Embryonic facial prominence (tissue), 1 donor: ENCODE results near the gene TBC1D20.
"Not testable (repeated sequence)": the region's sequence is repeated elsewhere in the genome, so short reads cannot be mapped to it uniquely, and the experiment has no call there.

Experiments used
- DNase-seq: peaks from one replicate; pipeline ENCODE4 v3.0.0-alpha.2; 2016; ENCODE audit errors: extremely low spot score

The TBC1D20 gene

GRCh38 chr20:475463-476357 lies 13.4 kb upstream of the TBC1D20 start:
- DNase-seq = no peak

GRCh38 chr20:474581-474980 lies 12.2 kb upstream of the TBC1D20 start:
- no peak for DNase-seq

- DNase-seq = no peak
Observed at GRCh38 chr20:472889-473292, 10.6 kb upstream of the TBC1D20 start.

DNA sequence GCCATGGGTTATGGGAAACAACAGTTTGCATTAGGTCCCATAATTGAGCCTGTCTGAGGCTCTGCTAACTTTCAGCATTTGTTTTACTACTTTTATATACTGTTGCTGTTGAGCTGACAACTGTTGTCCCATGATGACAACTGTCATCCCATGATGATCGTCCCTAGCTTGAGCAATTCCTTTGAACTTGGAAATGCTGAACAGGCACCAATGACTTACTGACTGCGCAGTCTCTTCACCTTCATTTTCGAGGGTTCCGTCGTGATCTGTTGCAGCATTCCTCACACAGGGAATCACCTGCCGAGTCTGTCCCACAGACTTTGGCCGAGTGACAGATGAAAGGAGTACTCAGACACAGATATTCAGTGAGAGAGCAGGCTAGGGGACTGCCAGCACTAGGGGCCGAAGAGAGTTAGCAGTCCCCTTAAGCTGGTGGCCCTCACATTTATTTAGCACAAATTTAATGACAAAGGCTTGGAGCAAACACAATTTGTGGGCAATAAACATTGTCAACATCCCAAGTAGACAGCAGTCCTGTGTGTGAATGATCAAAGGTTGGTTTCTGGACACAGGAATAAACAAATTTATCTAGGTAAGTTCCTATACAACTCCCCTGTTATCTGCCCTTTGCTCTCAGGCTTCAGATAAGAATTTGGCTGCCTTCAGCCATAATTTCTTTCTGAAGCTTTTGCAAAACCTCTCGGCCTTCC lies 10.0 kb upstream of the TBC1D20 start:
- no peak for DNase-seq

- DNase-seq = no peak
Observed at GRCh38 chr20:469746-470490, 7.6 kb upstream of the TBC1D20 start.

GRCh38 chr20:467755-468154 lies 5.4 kb upstream of the TBC1D20 start:
- DNase-seq = no peak

GRCh38 chr20:461254-462198 lies 807 bp downstream of the TBC1D20 start:
- no peak for DNase-seq

- no peak for DNase-seq
Observed at GRCh38 chr20:460707-461106, 1.6 kb downstream of the TBC1D20 start.

DNA sequence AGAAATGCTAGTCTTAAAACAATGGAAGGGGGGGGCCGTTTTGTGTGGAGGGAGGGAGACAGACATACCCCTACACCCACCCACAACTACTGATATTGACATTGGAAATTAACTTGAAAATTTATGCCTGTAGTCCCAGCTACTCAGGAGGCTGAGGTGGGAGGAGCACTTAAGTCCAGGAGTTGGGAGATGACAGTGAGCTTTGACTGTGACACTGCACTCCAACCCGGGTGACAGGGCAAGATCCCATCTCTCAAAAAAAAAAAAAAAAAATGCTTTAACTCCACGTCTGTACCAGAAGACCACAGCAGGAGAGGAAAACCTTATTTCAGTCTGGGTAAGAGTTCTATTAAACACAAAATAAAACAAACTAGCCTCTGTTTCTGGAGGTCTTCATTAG lies 2.2 kb downstream of the TBC1D20 start:
- no peak for DNase-seq

DNA sequence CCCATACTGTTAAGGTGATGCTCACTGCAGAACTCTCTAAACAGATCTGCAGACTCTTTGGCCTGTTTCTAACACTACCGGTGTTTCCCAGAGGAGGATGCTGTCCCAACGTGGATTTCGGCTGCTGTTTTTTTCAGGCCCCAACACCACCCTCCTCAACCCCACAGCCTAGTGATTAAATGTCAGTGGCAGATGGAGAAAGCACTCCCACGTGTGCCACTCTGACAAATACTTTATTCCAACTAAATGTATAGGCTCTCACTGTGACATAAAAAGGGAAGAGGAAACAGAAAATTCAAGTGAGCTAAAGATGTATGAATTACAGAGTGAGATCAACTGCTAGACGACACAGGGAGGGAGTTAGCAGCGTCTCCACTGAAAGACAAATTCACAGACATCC lies 3.6 kb downstream of the TBC1D20 start:
- no peak for DNase-seq

DNA sequence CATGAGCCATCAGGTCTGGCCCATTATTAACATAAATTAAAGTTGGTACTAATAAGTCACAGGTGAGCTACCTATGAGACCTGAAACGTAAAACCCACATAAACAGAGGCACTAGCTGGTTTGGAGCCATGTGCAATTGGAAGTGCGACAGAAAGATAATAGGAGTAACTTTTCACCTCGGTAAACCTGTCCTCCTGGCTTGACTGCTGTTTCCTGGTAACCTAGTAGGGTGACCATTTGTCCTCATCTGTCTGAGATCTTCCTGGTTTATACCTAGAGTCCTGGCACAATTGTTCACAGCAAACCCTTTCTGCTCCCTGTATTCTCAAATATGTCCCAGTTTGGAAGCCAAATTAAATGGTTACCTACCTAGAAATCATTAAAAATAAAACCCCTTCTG lies 7.4 kb downstream of the TBC1D20 start:
- no peak for DNase-seq

DNA sequence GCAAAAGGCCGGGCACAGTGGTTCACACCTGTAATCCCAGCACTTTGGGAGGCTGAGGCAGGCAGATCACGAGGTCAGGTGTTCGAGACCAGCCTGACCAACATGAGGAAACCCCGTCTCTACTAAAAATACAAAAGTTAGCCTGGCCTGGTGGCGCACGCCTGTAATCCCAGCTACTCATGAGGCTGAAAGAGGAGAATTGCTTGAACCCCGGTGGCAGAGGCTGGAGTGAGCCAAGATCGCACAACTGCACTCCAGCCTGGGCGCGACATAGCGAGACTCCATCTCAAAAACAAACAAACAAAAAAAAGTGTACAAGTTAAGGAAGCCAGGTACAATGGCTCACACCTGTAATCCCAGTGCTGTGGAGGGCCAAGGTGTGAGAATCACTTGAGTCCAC lies 10.3 kb downstream of the TBC1D20 start:
- not testable (repeated sequence) for DNase-seq

- no peak for DNase-seq
Observed at GRCh38 chr20:445514-446336, 16.6 kb downstream of the TBC1D20 start.

DNA sequence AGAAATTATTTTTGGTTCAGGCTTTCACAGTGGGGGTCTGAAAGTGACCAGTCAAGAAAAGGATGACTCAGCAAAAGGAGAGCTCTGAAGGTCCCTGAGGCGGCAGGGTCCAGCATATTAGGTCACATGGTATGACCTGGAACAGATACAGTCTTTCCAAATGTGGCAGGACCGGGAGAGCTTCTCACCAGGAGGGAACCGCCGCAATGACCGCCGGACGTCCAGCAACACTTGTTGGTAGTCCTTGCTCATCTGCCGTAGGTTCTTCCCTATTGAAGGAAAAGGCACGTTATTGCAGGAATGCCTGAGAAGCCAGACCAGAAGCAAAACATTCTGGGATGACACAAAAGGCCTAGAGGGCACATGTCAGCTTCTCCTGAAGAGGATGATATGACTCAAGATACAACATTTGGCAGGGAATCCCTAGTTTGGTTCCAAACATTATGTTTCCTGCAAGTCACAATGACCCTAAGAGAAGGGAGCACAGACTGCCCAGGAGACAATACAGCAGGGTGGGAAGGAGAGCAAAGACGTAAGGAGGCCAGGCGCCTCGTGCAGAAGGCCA lies 17.4 kb downstream of the TBC1D20 start:
- DNase-seq = no peak

- DNase-seq = no peak
Observed at GRCh38 chr20:444117-444516, 18.2 kb downstream of the TBC1D20 start.

DNA sequence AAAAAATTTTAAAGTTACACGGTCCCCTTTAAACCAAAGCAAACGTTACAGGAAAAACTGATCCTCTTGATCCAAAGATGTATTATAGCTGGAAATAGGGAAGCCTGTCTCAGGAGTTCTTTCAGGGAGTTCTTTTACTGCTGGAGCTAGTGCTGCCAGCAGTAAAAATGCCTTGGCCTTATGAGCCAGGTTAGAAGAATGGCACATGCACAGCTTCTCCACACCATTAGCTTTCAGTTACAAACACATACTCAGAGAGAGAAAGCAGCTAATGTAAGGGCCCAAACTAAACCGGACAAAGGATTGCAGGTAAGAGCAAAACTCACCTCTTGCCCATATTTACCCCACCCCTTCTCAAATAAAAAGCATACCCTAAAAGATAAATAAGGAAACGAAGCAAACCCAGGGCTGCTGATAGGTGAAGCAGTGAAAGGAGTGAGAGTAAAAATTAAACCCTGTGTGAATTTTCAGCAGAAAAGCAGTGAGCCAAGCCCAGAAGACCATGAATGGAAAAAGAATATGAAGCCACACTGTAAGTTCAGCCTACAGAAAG lies 19.0 kb downstream of the TBC1D20 start:
- DNase-seq = no peak

DNA sequence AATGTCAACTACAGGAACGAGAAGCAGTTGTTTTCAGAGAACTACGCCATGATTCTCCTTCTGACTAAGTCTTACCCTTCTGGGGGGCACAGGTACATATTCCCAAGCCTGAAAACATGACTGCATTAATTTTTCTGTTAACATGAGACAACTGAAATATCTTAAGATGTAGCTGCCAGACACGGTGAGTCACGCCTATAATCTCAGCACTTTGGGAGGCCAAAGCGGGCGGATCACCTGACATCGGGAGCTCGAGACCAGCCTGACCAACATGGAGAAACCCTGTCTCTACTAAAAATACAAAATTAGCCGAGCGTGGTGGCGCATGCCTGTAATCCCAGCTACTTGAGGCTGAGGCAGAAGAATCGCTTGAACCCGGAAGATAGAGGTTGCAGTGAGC lies 21.7 kb downstream of the TBC1D20 start:
- DNase-seq = no peak

- DNase-seq = no peak
Observed at GRCh38 chr20:440148-440547, 22.2 kb downstream of the TBC1D20 start.

- no peak for DNase-seq
Observed at GRCh38 chr20:438571-439469, 23.5 kb downstream of the TBC1D20 start.
